ENCODE data around the gene ERN2.

Gene ERN2

DNA sequence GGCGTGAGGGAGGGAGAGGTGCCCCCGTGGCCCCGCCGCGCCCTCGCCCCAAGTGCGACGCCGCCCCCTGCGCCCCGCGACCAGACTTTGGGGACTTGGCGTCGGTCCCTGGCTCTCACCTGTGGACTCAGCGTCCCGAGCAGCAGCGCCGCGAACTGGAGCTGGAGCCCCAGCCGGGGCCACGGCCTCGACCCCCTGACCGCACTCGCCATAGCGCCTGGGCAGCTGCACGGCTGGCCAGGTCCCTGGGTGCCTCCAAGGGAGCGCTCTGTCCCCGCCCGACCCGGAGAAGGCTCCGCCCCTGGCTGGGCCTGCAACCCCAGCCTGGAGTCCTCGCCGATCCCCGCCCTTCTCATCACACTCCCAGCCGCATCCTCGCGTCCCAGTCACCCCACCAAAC is at the start of gene ERN2:
Gene ERN2, minus strand, starts transcription at position 247 of the 400 bp plus-strand sequence. Its CDS starts 35 bp downstream, at position 212.
- TF ChIP-seq ELF4 (IDR thresholded peaks at IDR 0.05) (no peak), LEF1 (IDR thresholded peaks at IDR 0.05; ENCODE audit: borderline replicate concordance) (no peak), L3MBTL2 (conservative IDR thresholded peaks at IDR 0.05) (no peak), ZNF384 (IDR thresholded peaks at IDR 0.05) (no peak), FOXM1 (IDR thresholded peaks at IDR 0.05; ENCODE audit: borderline replicate concordance) (no peak), CTBP1 (IDR thresholded peaks at IDR 0.05; ENCODE audit: borderline replicate concordance) (no peak), SUZ12 (IDR thresholded peaks at IDR 0.05) (no peak), FOXK2 (IDR thresholded peaks at IDR 0.05) (no peak), BHLHE40 (IDR thresholded peaks at IDR 0.05; ENCODE audit: borderline replicate concordance) (no peak), ARNT (IDR thresholded peaks at IDR 0.05) (no peak), FOXA1 (IDR thresholded peaks at IDR 0.05) (no peak), TARDBP (IDR thresholded peaks at IDR 0.05) (no peak), SP1 (IDR thresholded peaks at IDR 0.05) (no peak), PKNOX1 (IDR thresholded peaks at IDR 0.05) (no peak), HDGF (IDR thresholded peaks at IDR 0.05; ENCODE audit: borderline replicate concordance) (no peak)
- CTCF ChIA-PET: no interaction called here
- no peak for DNase-seq (ENCODE audit: extremely low spot score)
- POLR2A ChIA-PET: no interaction called here

DNA sequence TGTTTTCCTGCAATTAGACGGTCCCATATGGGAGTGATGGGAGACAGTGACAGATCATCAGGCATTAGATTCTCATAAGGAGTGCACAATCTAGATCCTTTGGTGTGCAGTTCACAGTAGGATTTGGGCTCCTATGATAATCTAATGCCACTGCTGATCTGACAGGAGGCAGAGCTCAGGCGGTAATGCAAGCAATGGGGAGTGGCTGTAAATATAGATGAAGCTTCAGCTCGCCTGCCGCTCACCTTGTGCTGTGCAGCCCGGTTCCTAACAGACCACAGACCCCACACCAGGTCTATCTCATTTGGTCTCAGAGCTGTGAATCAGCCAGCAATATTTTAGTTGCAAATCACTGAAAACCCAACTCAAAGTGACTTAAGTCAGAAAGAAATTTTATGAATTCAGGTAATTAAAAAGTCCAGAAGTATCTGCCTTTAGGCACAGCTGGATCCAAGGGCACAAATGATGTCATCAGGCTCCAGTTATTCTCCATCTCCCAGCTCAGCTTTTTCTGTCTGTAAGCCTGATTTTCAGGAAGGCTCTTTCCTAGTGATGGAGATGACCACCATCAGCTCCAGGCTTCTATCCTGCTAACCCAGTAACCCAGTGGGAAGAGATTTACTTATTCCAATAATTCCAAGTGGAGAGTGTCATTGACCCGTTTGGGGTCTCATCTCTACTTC is 45.1 kb upstream of the ERN2 start:
- no peak for DNase-seq (ENCODE audit: extremely low spot score)
- ChIA-PET CTCF (no interaction called here), POLR2A (no interaction called here)
- TF ChIP-seq FOXA1 (IDR thresholded peaks at IDR 0.05) (no peak), LEF1 (IDR thresholded peaks at IDR 0.05; ENCODE audit: borderline replicate concordance) (no peak), PKNOX1 (IDR thresholded peaks at IDR 0.05) (no peak), L3MBTL2 (conservative IDR thresholded peaks at IDR 0.05) (no peak), SP1 (IDR thresholded peaks at IDR 0.05) (no peak), ARNT (IDR thresholded peaks at IDR 0.05) (no peak), ELF4 (IDR thresholded peaks at IDR 0.05) (no peak), HDGF (IDR thresholded peaks at IDR 0.05; ENCODE audit: borderline replicate concordance) (no peak), FOXK2 (IDR thresholded peaks at IDR 0.05) (no peak), BHLHE40 (IDR thresholded peaks at IDR 0.05; ENCODE audit: borderline replicate concordance) (no peak)

GRCh38 chr16:23757116-23757515 is 44.1 kb upstream of the ERN2 start:
- no peak for DNase-seq (ENCODE audit: extremely low spot score)
- no peak for TF ChIP-seq SUZ12 (IDR thresholded peaks at IDR 0.05)
- TF ChIP-seq L3MBTL2 (conservative IDR thresholded peaks at IDR 0.05): no peak
- TF ChIP-seq HDGF (IDR thresholded peaks at IDR 0.05; ENCODE audit: borderline replicate concordance): no peak
- TF ChIP-seq NFRKB (IDR thresholded peaks at IDR 0.05): no peak
- TF ChIP-seq SP1 (IDR thresholded peaks at IDR 0.05): no peak
- TF ChIP-seq FOXK2 (IDR thresholded peaks at IDR 0.05): no peak
- TF ChIP-seq CTBP1 (IDR thresholded peaks at IDR 0.05; ENCODE audit: borderline replicate concordance): no peak
- TF ChIP-seq BHLHE40 (IDR thresholded peaks at IDR 0.05; ENCODE audit: borderline replicate concordance): no peak
- TF ChIP-seq LEF1 (IDR thresholded peaks at IDR 0.05; ENCODE audit: borderline replicate concordance): no peak
- no peak for TF ChIP-seq ARNT (IDR thresholded peaks at IDR 0.05)
- no peak for TF ChIP-seq TARDBP (IDR thresholded peaks at IDR 0.05)
- no peak for TF ChIP-seq ZNF384 (IDR thresholded peaks at IDR 0.05)
- TF ChIP-seq FOXM1 (IDR thresholded peaks at IDR 0.05; ENCODE audit: borderline replicate concordance): no peak
- no peak for TF ChIP-seq FOXA1 (IDR thresholded peaks at IDR 0.05)
- TF ChIP-seq PKNOX1 (IDR thresholded peaks at IDR 0.05): no peak
- ChIA-PET CTCF (no interaction called here), POLR2A (no interaction called here)

GRCh38 chr16:23755484-23755809 is 42.4 kb upstream of the ERN2 start:
- TF ChIP-seq ZNF384 (IDR thresholded peaks at IDR 0.05) (no peak), FOXK2 (IDR thresholded peaks at IDR 0.05) (no peak), HDGF (IDR thresholded peaks at IDR 0.05; ENCODE audit: borderline replicate concordance) (no peak), CTBP1 (IDR thresholded peaks at IDR 0.05; ENCODE audit: borderline replicate concordance) (no peak), SUZ12 (IDR thresholded peaks at IDR 0.05) (no peak), PKNOX1 (IDR thresholded peaks at IDR 0.05) (no peak), SP1 (IDR thresholded peaks at IDR 0.05) (no peak), ARNT (IDR thresholded peaks at IDR 0.05) (no peak), BHLHE40 (IDR thresholded peaks at IDR 0.05; ENCODE audit: borderline replicate concordance) (no peak), ELF4 (IDR thresholded peaks at IDR 0.05) (no peak), LEF1 (IDR thresholded peaks at IDR 0.05; ENCODE audit: borderline replicate concordance) (no peak), FOXM1 (IDR thresholded peaks at IDR 0.05; ENCODE audit: borderline replicate concordance) (no peak), FOXA1 (IDR thresholded peaks at IDR 0.05) (no peak), L3MBTL2 (conservative IDR thresholded peaks at IDR 0.05) (no peak), TARDBP (IDR thresholded peaks at IDR 0.05) (no peak), NFRKB (IDR thresholded peaks at IDR 0.05) (no peak)
- ChIA-PET CTCF (no interaction called here), POLR2A (no interaction called here)
- DNase-seq (ENCODE audit: extremely low spot score): no peak

GRCh38 chr16:23754594-23755483 is 41.8 kb upstream of the ERN2 start, which contains the start of gene CHP2:
TSS of gene CHP2 (plus strand) at chr16:23755026. CDS start at chr16:23755050, 24 bp downstream.
- DNase-seq (ENCODE audit: extremely low spot score): peak; percentile 30
- CTCF ChIA-PET: interaction anchor here (0.6 kb wide), 1 partner anchor 48 kb away, joined by 3 read pairs; no protein-coding TSS in a partner anchor
- TF ChIP-seq NFRKB (IDR thresholded peaks at IDR 0.05): no peak
- TF ChIP-seq SUZ12 (IDR thresholded peaks at IDR 0.05): no peak
- TF ChIP-seq CTBP1 (IDR thresholded peaks at IDR 0.05; ENCODE audit: borderline replicate concordance): no peak
- no peak for TF ChIP-seq TARDBP (IDR thresholded peaks at IDR 0.05)
- no peak for TF ChIP-seq FOXK2 (IDR thresholded peaks at IDR 0.05)
- no peak for TF ChIP-seq BHLHE40 (IDR thresholded peaks at IDR 0.05; ENCODE audit: borderline replicate concordance)
- TF ChIP-seq LEF1 (IDR thresholded peaks at IDR 0.05; ENCODE audit: borderline replicate concordance): no peak
- POLR2A ChIA-PET: no interaction called here

Data from HEK293T (cell line).